HG02852 (cell line): ENCODE data around the gene RASA1.

ENCODE experiments used
- ATAC-seq: cut with Tn5 transposase; IDR thresholded peaks from one replicate; pipeline ENCODE4 v1.9.1; 2021; ENCODE audit warnings: mild to moderate bottlenecking, moderate library complexity; ENCODE audit not compliant: unreplicated experiment

RASA1 gene

GRCh38 chr5:87359106-87359505 lies 91.4 kb downstream of the RASA1 start:
- ATAC-seq, result no peak

DNA sequence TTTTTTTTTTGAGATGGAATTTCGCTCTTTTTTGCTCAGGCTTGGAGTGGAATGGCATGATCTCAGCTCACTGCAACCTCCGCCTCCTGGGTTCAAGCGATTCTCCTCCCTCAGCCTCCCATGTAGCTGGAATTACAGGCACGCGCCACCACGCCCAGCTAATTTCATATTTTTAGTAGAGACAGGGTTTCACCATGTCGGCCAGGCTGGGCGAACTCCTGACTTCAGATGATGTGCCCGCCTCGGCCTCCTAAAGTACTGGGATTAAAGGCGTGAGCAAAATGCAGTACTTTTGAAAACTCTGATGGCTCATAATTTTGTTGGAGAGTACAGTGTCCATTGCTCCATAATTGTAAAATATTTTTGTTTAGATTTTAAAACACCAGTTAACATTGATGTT lies 92.4 kb downstream of the RASA1 start:
- ATAC-seq, result no peak

DNA sequence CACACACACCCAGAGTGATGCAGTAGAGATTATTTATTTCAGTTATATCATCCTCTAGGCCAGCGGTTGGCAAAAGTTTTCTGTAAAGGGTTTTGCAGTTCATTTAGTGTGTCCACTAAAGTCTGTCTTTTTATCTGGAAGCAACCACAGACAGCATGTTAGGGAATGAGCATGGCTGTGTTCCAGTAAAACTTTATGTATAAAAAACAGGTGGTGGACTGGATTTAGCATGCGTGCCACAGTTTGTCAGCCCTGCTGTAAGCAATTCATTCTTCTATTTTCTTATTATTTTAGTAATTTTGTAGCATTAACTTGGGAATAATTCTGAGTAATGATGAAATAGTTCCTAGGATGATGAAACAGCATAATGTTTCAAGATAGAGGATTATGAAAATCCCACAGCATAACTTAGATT lies 93.4 kb downstream of the RASA1 start:
- ATAC-seq, result no peak

- ATAC-seq, result no peak
Observed at GRCh38 chr5:87361536-87362213, 94.0 kb downstream of the RASA1 start.

GRCh38 chr5:87367243-87367642 lies 99.6 kb downstream of the RASA1 start:
- no peak for ATAC-seq

- no peak for ATAC-seq
Observed at GRCh38 chr5:87368601-87369000, 100.9 kb downstream of the RASA1 start.

- no peak for ATAC-seq
Observed at GRCh38 chr5:87369431-87369830, 101.7 kb downstream of the RASA1 start.

- ATAC-seq, result no peak
Observed at GRCh38 chr5:87372705-87373104, 105.0 kb downstream of the RASA1 start.

- no peak for ATAC-seq
Observed at GRCh38 chr5:87382224-87382623, 114.5 kb downstream of the RASA1 start.

DNA sequence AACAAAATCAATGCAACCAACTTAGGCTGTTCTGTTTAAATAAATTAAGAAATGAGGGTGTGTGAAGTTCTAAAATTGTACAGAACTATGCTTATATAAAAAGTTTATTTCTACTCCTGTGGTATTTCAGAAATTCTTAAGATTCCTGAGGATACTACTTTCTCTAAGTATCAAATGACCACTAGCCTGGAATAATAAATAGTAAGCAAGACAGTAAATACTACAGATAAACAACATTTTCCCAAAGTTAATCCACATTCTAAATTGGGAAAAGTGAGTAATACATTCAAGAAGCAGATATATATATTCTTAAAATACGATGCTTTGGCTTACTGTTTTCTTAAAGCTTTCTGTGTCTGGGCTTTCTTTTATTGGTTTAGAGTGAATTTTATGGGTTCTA lies 115.5 kb downstream of the RASA1 start:
- ATAC-seq, result no peak

DNA sequence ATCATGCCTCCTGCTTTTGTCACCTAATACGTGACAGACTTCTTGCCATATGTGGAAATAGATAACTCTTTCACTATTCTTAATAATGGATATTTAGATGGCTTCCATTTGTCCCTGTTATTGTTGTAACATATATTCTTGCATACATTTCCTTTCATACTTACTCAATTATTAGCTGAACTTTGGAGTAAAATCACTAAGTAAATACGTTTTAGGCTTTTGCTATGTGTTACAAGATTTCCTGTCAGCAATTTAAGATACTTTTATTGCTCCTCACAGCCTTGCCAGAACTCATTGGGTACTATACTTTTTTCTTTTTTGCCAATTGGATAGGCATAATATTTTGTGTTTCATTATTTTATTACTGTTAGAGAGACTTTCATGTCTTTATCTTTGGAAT lies 118.1 kb downstream of the RASA1 start:
- no peak for ATAC-seq

DNA sequence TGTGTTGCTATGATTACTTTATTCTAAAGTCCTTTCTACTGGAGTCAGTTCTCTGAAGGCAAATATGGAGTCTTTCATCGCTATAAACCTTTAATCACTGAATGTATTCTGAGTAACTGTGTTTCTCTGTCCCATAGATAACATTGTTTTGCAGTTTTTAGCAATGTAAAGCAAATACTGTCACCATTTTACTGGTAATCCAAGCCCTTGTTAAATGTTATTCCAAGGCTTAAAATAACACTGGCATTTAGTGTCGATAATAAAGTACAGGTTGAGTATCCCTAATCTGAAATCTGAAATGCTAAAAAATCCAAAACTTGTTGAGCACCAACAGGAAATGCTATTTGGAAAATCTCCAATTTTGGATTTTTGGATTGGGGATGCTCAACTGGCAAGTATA lies 120.4 kb downstream of the RASA1 start:
- no peak for ATAC-seq

GRCh38 chr5:87389296-87390034 lies 121.8 kb downstream of the RASA1 start:
- ATAC-seq, result peak; percentile 19

DNA sequence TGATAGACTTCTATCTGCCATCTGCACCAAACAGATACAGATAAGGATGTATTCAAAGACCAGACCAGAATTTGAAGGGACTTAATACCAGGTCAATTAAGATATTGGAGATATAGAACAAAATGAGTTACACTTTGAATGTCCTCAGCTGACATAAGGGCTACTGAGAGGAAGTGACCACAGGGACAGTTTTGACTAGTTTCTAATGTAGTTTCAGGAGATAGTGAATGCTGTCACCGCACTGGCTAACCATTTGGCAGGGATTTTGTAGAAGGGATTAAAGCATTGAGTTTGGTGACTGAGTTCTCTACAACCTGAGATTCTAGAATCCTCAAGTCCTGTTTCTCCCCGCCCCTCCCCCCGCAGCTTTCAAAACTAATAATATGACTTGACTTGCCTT lies 122.4 kb downstream of the RASA1 start:
- peak; percentile 75 for ATAC-seq

GRCh38 chr5:87390576-87391199 lies 123.0 kb downstream of the RASA1 start:
- no peak for ATAC-seq

GRCh38 chr5:87392170-87392569 lies 124.5 kb downstream of the RASA1 start:
- no peak for ATAC-seq

- no peak for ATAC-seq
Observed at GRCh38 chr5:87392801-87393200, 125.1 kb downstream of the RASA1 start.

- ATAC-seq, result no peak
Observed at GRCh38 chr5:87393331-87393730, 125.6 kb downstream of the RASA1 start.

- no peak for ATAC-seq
Observed at GRCh38 chr5:87394411-87395165, 126.9 kb downstream of the RASA1 start.

DNA sequence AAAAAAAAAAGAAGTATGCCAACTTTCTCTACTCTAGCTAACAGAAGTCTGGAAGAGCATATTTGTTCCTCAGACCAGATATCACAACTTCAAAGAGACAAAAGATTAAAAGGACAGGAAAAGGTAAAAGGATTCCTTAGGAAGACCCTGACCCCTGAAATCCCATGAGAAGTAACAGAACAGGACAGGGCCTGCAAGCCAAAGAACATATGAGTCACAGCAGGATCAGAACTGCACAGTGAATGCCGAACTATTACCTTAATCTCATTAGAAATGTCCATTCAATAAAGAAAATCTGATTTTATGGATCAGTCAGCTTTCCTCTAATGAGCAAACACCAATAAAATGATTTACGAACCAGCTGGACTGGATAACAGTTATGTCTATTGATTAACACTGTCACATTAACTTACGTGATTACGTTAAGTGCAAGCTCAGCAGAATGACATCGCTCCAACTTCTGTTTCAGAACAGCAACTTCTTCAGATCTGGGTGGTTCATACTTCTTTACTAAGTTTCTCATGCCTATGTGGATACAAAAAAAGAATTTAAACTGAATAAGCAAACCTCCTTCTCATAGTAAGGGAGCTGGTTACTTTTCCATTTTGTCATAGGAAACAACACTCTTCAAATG lies 131.4 kb downstream of the RASA1 start:
- no peak for ATAC-seq

GRCh38 chr5:87399720-87400119 lies 132.0 kb downstream of the RASA1 start:
- ATAC-seq, result no peak
